Ramos (cell line): ENCODE data around the gene CFAP61.

ENCODE experiments used
- in situ Hi-C: fragments of 300-500 bp; cut with MboI; formaldehyde crosslinking; loops from one replicate; pipeline ENCODE4 v1.14.3; 2022; ENCODE audit warnings: low sequenced_read_pairs; ENCODE audit not compliant: unreplicated experiment

Gene CFAP61

GRCh38 chr20:20259533-20259932, 207.2 kb downstream of the CFAP61 start:
- in situ Hi-C loops, result no loop called here

GRCh38 chr20:20261159-20261558, 208.8 kb downstream of the CFAP61 start:
- in situ Hi-C loops, result no loop called here

- in situ Hi-C loops, result no loop called here
Measured at GRCh38 chr20:20265210-20265609, 212.9 kb downstream of the CFAP61 start.

- in situ Hi-C loops, result no loop called here
Measured at GRCh38 chr20:20266552-20266951, 214.2 kb downstream of the CFAP61 start.

- in situ Hi-C loops, result no loop called here
Measured at GRCh38 chr20:20267685-20268370, 215.5 kb downstream of the CFAP61 start.

GRCh38 chr20:20271271-20271670, 218.9 kb downstream of the CFAP61 start:
- in situ Hi-C loops, result no loop called here

GRCh38 chr20:20272686-20273085, 220.4 kb downstream of the CFAP61 start:
- in situ Hi-C loops, result no loop called here

GRCh38 chr20:20273286-20273685, 221.0 kb downstream of the CFAP61 start:
- in situ Hi-C loops, result no loop called here

GRCh38 chr20:20274821-20275220, 222.5 kb downstream of the CFAP61 start:
- in situ Hi-C loops, result no loop called here

- in situ Hi-C loops, result no loop called here
Measured at GRCh38 chr20:20275636-20276035, 223.3 kb downstream of the CFAP61 start.

GRCh38 chr20:20276811-20277530, 224.6 kb downstream of the CFAP61 start:
- in situ Hi-C loops, result no loop called here

- in situ Hi-C loops, result no loop called here
Measured at GRCh38 chr20:20277894-20278335, 225.6 kb downstream of the CFAP61 start.

- in situ Hi-C loops, result no loop called here
Measured at GRCh38 chr20:20286061-20286460, 233.7 kb downstream of the CFAP61 start.

GRCh38 chr20:20289331-20289730, 237.0 kb downstream of the CFAP61 start:
- in situ Hi-C loops, result no loop called here

GRCh38 chr20:20292472-20292871, 240.1 kb downstream of the CFAP61 start:
- in situ Hi-C loops, result no loop called here

- in situ Hi-C loops, result no loop called here
Measured at GRCh38 chr20:20293141-20293540, 240.8 kb downstream of the CFAP61 start.

GRCh38 chr20:20293691-20294385, 241.5 kb downstream of the CFAP61 start:
- in situ Hi-C loops, result no loop called here

- in situ Hi-C loops, result no loop called here
Measured at GRCh38 chr20:20295621-20296498, 243.5 kb downstream of the CFAP61 start.

- in situ Hi-C loops, result no loop called here
Measured at GRCh38 chr20:20297181-20297580, 244.8 kb downstream of the CFAP61 start.

GRCh38 chr20:20297752-20298151, 245.4 kb downstream of the CFAP61 start:
- in situ Hi-C loops, result no loop called here
